HG03045 (cell line): ENCODE data around the gene EDEM3.
A peak's percentile ranks its signal among the peaks of the same experiment; 100 is the strongest.
"Not testable (repeated sequence)": the region's sequence is repeated elsewhere in the genome, so short reads cannot be mapped to it uniquely, and the experiment has no call there.

Experiments used
- ATAC-seq: cut with Tn5 transposase; IDR thresholded peaks from one replicate; pipeline ENCODE4 v1.9.1; 2021; ENCODE audit warnings: mild to moderate bottlenecking, moderate library complexity; ENCODE audit not compliant: unreplicated experiment

Gene EDEM3, protein sequence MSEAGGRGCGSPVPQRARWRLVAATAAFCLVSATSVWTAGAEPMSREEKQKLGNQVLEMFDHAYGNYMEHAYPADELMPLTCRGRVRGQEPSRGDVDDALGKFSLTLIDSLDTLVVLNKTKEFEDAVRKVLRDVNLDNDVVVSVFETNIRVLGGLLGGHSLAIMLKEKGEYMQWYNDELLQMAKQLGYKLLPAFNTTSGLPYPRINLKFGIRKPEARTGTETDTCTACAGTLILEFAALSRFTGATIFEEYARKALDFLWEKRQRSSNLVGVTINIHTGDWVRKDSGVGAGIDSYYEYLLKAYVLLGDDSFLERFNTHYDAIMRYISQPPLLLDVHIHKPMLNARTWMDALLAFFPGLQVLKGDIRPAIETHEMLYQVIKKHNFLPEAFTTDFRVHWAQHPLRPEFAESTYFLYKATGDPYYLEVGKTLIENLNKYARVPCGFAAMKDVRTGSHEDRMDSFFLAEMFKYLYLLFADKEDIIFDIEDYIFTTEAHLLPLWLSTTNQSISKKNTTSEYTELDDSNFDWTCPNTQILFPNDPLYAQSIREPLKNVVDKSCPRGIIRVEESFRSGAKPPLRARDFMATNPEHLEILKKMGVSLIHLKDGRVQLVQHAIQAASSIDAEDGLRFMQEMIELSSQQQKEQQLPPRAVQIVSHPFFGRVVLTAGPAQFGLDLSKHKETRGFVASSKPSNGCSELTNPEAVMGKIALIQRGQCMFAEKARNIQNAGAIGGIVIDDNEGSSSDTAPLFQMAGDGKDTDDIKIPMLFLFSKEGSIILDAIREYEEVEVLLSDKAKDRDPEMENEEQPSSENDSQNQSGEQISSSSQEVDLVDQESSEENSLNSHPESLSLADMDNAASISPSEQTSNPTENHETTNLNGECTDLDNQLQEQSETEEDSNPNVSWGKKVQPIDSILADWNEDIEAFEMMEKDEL

DNA sequence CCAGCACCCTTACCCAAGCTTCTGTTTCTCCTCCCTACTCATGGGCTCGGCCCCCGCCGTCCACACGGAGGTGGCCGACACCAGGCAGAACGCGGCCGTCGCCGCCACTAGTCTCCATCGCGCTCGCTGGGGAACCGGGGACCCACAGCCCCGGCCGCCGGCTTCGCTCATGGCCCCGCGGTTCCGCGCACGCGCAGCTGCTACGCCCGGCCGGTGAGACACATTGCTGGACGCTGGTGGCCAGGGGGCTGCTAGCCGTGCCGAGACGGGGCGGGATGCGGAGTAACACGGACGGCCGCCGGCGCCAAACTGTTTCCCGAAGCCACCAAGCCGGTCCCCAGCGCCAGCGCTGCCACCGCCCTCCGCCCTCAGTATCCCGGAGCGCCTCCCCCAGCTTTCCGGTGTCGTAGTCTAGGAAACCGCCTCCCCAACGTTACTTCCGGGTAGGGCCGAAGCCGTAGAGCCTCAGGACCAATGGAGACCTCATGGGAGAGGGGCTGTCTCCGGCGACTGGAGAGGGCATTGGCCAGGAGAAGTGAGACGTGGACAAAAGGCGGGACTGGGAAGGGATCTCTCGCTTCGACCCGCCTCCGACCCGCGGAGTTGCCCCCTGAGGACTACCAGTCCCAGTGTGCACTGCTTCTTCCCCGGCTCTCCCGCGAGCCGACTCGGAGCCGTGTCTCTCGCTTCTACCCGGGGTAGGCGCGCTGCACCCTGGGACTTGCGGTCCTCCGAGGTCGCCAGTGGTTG, at the start of gene EDEM3:
Gene EDEM3 (minus strand): TSS at position 383 of the 750 bp plus-strand sequence. CDS start 212 bp downstream, at position 171.
- peak; percentile 95 for ATAC-seq

- no peak for ATAC-seq
Measured at GRCh38 chr1:184804220-184804619, 49.6 kb upstream of the EDEM3 start.

DNA sequence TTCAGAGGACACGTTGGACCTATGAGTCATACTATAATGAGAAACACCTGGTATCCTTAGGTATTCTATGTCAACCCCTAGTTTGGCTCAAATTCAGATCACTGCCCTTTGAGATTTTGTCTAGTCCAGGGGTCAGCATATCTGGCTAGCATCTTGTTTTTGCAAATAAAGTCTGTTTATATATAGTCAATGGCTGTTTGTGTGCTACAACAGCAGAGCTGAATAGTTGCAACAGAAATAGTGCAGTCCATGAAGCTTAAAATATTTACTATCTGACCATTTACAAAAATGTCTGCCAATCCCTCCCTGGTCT, 48.5 kb upstream of the EDEM3 start:
- ATAC-seq: no peak

- ATAC-seq: no peak
Measured at GRCh38 chr1:184802354-184803179, 47.9 kb upstream of the EDEM3 start.

- no peak for ATAC-seq
Measured at GRCh38 chr1:184801503-184801902, 46.8 kb upstream of the EDEM3 start.

DNA sequence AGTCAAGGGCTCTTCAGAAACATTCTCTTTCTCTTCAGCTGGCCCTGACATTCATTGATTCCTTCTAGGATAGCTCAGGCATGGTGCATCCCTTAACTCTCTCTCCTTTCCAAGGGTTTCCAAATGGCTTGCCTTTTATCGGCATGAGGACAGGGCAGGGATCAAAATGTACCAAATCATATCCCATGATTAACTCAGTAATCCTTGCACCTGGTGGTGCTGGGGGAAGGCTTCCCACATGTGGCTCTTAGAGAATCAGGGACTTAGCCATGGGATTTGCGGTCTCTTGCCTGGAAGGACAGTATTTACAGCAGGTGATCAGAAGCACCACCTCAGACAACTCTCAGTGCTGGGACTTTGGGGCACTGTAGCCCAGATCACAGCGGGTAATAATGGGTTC, 46.2 kb upstream of the EDEM3 start:
- ATAC-seq: no peak

- no peak for ATAC-seq
Measured at GRCh38 chr1:184793967-184794366, 39.3 kb upstream of the EDEM3 start.

DNA sequence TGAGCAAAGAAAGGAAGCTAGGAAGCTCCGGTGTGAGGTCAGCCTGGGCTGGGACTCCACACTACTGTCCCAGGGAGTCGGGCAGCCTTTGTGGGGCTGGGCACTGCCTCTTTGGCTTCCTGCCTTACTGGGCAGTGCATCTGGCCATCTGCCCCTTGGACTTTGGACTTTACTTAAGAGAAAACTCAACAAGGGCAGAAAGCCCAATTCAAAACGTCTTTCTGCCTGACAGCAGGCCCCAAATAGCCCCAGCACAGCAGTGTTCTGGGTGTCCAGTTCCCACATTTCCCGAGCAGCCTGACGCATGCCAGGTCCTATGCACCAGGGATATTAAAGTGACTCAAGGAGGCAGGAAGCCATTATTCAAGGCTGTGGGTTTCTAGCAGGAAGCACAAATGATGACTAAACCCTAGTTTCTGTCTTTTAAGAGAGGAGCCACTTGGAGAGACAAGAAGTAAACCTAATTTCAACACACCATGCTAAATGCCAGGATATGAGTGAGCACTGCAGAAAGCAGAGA, 37.9 kb upstream of the EDEM3 start:
- ATAC-seq: no peak

- ATAC-seq: no peak
Measured at GRCh38 chr1:184791550-184791900, 36.9 kb upstream of the EDEM3 start.

- no peak for ATAC-seq
Measured at GRCh38 chr1:184790642-184791549, 36.2 kb upstream of the EDEM3 start.

- ATAC-seq: no peak
Measured at GRCh38 chr1:184789884-184790283, 35.2 kb upstream of the EDEM3 start.

DNA sequence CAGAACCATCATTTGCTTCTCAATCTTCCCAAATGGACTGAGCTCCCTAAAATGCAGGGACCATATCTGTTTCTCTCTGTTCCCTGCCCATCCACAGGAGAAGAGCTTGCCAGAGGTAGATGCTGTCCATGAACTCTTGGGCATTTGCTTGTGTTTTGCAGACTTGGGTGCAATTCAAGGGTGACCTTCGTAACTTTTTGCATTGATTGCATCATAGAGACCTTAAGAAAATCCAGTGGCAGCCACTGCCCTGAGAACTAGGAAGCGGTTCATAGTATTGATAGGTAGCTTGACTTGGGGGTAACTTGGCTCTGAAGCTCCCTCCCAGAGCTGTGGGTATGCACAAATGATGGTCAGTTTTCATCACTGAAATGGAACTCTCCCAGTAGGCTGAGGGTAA, 34.3 kb upstream of the EDEM3 start:
- no peak for ATAC-seq

- no peak for ATAC-seq
Measured at GRCh38 chr1:184785529-184785928, 30.9 kb upstream of the EDEM3 start.

GRCh38 chr1:184783723-184784122, 29.1 kb upstream of the EDEM3 start:
- ATAC-seq: not testable (repeated sequence)

DNA sequence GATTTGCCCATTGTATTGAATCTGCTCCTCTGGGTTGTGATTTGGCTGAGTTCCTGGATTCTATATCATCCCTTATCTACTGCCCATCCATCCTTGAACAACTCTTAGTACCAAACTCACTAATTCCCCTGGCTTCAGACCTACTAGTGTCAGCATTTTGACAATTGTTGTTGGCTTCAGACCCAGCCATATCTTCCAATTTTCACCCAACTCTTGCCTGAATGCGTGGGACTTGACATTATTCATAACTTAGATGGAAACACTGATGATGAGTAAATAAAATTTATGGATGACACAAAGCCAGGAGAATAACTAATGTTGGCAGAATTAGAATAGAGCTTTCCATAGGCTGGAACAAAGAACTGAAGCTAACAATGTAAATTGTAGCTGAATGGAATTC, 27.3 kb upstream of the EDEM3 start:
- no peak for ATAC-seq

DNA sequence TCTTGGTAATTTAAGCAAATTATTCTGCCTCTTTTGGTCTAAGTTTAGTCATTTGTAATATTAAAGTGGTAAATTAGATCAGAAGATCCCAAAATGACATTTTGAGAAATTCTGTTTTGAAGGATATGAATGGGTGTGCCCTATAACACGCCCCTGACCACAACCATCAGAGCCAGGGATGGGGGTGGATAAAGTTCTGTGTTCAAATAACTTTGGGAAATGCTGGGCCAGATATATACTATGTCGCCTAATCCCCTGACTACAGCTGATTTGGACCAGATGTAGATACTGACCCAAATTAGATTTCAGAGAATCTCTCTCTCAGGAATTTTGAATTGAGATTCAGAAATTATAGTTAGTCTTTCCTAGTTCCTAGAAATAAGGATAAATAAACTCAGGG, 21.2 kb upstream of the EDEM3 start:
- no peak for ATAC-seq

DNA sequence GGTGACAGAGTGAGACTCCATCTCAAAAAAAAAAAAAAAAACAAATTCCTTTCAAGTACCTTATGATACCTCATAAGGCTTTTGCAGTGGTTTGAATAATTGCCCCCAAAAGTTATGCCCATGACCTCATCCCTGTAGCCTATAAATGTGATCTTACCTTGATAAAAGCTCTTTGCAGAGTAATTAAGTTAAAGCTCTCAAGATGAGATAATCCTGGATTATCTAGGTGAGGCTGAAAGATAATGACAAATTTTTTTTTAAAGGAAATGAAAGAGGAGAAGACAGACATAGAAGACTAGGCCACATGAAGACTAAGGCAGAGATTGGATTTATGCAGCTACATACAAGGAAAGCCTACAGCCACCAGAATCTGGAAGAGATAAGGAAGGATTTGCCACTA, 20.7 kb upstream of the EDEM3 start:
- ATAC-seq: no peak

DNA sequence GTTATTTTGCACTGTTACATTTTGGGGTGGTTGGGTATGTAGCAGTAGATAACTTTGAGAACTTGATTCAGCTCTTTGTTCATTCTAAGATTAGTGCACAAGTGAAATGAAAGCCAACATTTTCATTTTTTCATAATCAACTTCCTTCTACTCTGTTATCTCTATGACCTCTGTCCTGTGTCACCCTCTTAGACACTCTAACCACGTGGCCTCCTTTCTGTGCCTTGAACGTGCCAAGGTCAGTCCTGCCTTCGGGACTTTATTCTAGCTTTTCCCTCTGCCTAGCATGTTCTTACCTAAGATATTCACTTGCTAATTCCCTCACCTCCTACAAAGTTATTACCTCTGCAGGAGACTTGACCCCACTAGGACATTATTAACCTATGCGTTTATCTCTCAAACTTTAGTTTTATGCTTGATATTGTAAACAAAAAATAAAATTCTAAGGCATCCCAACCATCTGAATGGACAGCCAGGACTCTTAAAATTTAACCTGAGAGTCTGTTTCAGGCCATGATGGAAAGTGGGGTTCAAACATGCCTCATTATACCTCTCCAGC, 19.2 kb upstream of the EDEM3 start:
- no peak for ATAC-seq

- no peak for ATAC-seq
Measured at GRCh38 chr1:184771190-184771691, 16.6 kb upstream of the EDEM3 start.
